Activated T-cell treated with anti-CD3 and anti-CD28 coated beads, Interleukin-2, amount 50 U/mL, for 48 hours (primary cell): ENCODE measurements around the gene GRK7.
"Not testable (repeated sequence)": the region's sequence is repeated elsewhere in the genome, so short reads cannot be mapped to it uniquely, and the experiment has no call there.

Source experiments
- DNase-seq, 2 experiments: peaks; one replicate each; pipeline ENCODE4 v3.0.0-alpha.2; 2020

Gene GRK7

GRCh38 chr3:141762552-141762951 is 656 bp upstream of the GRK7 start:
- not testable (repeated sequence) for DNase-seq

- no peak for DNase-seq
These were observed 837 bp downstream of the GRK7 start for GRCh38 chr3:141764045-141764444.

GRCh38 chr3:141764465-141764864 is 1.3 kb downstream of the GRK7 start:
- DNase-seq: no peak

GRCh38 chr3:141764986-141765385 is 1.8 kb downstream of the GRK7 start:
- DNase-seq: no peak

- DNase-seq: no peak
These were observed 3.9 kb downstream of the GRK7 start for GRCh38 chr3:141767066-141767465.

GRCh38 chr3:141769221-141769894 is 6.2 kb downstream of the GRK7 start:
- DNase-seq: no peak

- no peak for DNase-seq
These were observed 10.5 kb downstream of the GRK7 start for GRCh38 chr3:141773676-141774075.

GRCh38 chr3:141776376-141776775 is 13.2 kb downstream of the GRK7 start:
- no peak for DNase-seq

- no peak for DNase-seq
These were observed 13.7 kb downstream of the GRK7 start for GRCh38 chr3:141776885-141777284.

GRCh38 chr3:141777957-141778813 is 15.0 kb downstream of the GRK7 start:
- DNase-seq: no peak

GRCh38 chr3:141779667-141780066 is 16.5 kb downstream of the GRK7 start:
- no peak for DNase-seq

GRCh38 chr3:141782386-141782932 is 19.3 kb downstream of the GRK7 start:
- DNase-seq: no peak

- no peak for DNase-seq
These were observed 20.4 kb downstream of the GRK7 start for GRCh38 chr3:141783632-141784031.

- DNase-seq: no peak
These were observed 20.9 kb downstream of the GRK7 start for GRCh38 chr3:141784096-141784495.

GRCh38 chr3:141784531-141784930 is 21.3 kb downstream of the GRK7 start:
- no peak for DNase-seq

- DNase-seq: no peak
These were observed 24.9 kb downstream of the GRK7 start for GRCh38 chr3:141788149-141788548.

GRCh38 chr3:141788750-141789149 is 25.5 kb downstream of the GRK7 start:
- not testable (repeated sequence) for DNase-seq

- no peak for DNase-seq
These were observed 26.1 kb downstream of the GRK7 start for GRCh38 chr3:141789281-141789680.

GRCh38 chr3:141790171-141790570 is 27.0 kb downstream of the GRK7 start:
- no peak for DNase-seq

GRCh38 chr3:141792495-141792894 is 29.3 kb downstream of the GRK7 start:
- no peak for DNase-seq

- no peak for DNase-seq
These were observed 30.5 kb downstream of the GRK7 start for GRCh38 chr3:141793476-141794260.

GRCh38 chr3:141795276-141795675 is 32.1 kb downstream of the GRK7 start:
- peak; percentile 34 to 49 for DNase-seq

GRCh38 chr3:141795741-141796080 is 32.5 kb downstream of the GRK7 start:
- DNase-seq: no peak
